ENCODE data around the gene ACBD6. TPM values are rescaled to one million over a fixed set of nuclear protein-coding genes. Genes with fewer than 3 reads are reported as not detected.

The ACBD6 gene
- total RNA-seq, 2 experiments from 2014 or later: 45.7 to 49.0 TPM

- no peak overlapping the region for H3K27ac Mint-ChIP-seq
- DNase-seq: no peak
- no peaks in the 10 kb centered on the region for H3K9me3 Mint-ChIP-seq
- H3K4me1 Mint-ChIP-seq: peaks cover 5% of the 10 kb centered on the region
- H3K4me3 Mint-ChIP-seq: no peak overlapping the region
- H3K27me3 Mint-ChIP-seq: no peaks in the 10 kb centered on the region
- H3K36me3 Mint-ChIP-seq: no peaks in the 10 kb centered on the region
These were observed 236.5 kb downstream of the ACBD6 start for GRCh38 chr1:180265871-180266270.

GRCh38 chr1:180265201-180265600 is 237.2 kb downstream of the ACBD6 start:
- DNase-seq: no peak
- no peaks in the 10 kb centered on the region for H3K27me3 Mint-ChIP-seq
- no peak overlapping the region for H3K4me3 Mint-ChIP-seq
- no peak overlapping the region for H3K27ac Mint-ChIP-seq
- H3K4me1 Mint-ChIP-seq: peaks cover 2% of the 10 kb centered on the region
- H3K9me3 Mint-ChIP-seq: no peaks in the 10 kb centered on the region
- no peaks in the 10 kb centered on the region for H3K36me3 Mint-ChIP-seq

GRCh38 chr1:180264595-180264994 is 237.8 kb downstream of the ACBD6 start:
- no peaks in the 10 kb centered on the region for H3K36me3 Mint-ChIP-seq
- H3K27me3 Mint-ChIP-seq: no peaks in the 10 kb centered on the region
- no peak for DNase-seq
- H3K27ac Mint-ChIP-seq: no peak overlapping the region
- H3K4me1 Mint-ChIP-seq: peaks cover 2% of the 10 kb centered on the region
- H3K9me3 Mint-ChIP-seq: no peaks in the 10 kb centered on the region
- no peak overlapping the region for H3K4me3 Mint-ChIP-seq

- H3K4me3 Mint-ChIP-seq: no peak overlapping the region
- DNase-seq: no peak
- H3K4me1 Mint-ChIP-seq: peaks cover 2% of the 10 kb centered on the region
- no peaks in the 10 kb centered on the region for H3K36me3 Mint-ChIP-seq
- no peaks in the 10 kb centered on the region for H3K9me3 Mint-ChIP-seq
- H3K27me3 Mint-ChIP-seq: no peaks in the 10 kb centered on the region
- H3K27ac Mint-ChIP-seq: no peak overlapping the region
These were observed 239.5 kb downstream of the ACBD6 start for GRCh38 chr1:180262628-180263488.

- H3K4me1 Mint-ChIP-seq: no peaks in the 10 kb centered on the region
- DNase-seq: no peak
- no peak overlapping the region for H3K4me3 Mint-ChIP-seq
- H3K9me3 Mint-ChIP-seq: no peaks in the 10 kb centered on the region
- no peaks in the 10 kb centered on the region for H3K27me3 Mint-ChIP-seq
- H3K36me3 Mint-ChIP-seq: no peaks in the 10 kb centered on the region
- no peak overlapping the region for H3K27ac Mint-ChIP-seq
These were observed 240.7 kb downstream of the ACBD6 start for GRCh38 chr1:180261524-180262155.

GRCh38 chr1:180261030-180261429 is 241.3 kb downstream of the ACBD6 start:
- Mint-ChIP-seq H3K4me1 (no peaks in the 10 kb centered on the region), H3K4me3 (no peak overlapping the region), H3K9me3 (no peaks in the 10 kb centered on the region), H3K36me3 (no peaks in the 10 kb centered on the region), H3K27ac (no peak overlapping the region), H3K27me3 (peaks cover 5% of the 10 kb centered on the region)
- no peak for DNase-seq

GRCh38 chr1:180260541-180260940 is 241.8 kb downstream of the ACBD6 start:
- no peaks in the 10 kb centered on the region for H3K9me3 Mint-ChIP-seq
- H3K4me1 Mint-ChIP-seq: no peaks in the 10 kb centered on the region
- H3K4me3 Mint-ChIP-seq: no peak overlapping the region
- H3K27ac Mint-ChIP-seq: no peak overlapping the region
- no peak for DNase-seq
- H3K36me3 Mint-ChIP-seq: no peaks in the 10 kb centered on the region
- peaks cover 7% of the 10 kb centered on the region for H3K27me3 Mint-ChIP-seq

GRCh38 chr1:180259431-180260338 is 242.7 kb downstream of the ACBD6 start:
- H3K4me1 Mint-ChIP-seq: no peaks in the 10 kb centered on the region
- no peak overlapping the region for H3K27ac Mint-ChIP-seq
- no peak overlapping the region for H3K4me3 Mint-ChIP-seq
- peaks cover 7% of the 10 kb centered on the region for H3K27me3 Mint-ChIP-seq
- H3K36me3 Mint-ChIP-seq: no peaks in the 10 kb centered on the region
- H3K9me3 Mint-ChIP-seq: no peaks in the 10 kb centered on the region
- no peak for DNase-seq

- no peaks in the 10 kb centered on the region for H3K9me3 Mint-ChIP-seq
- no peak overlapping the region for H3K27ac Mint-ChIP-seq
- H3K4me1 Mint-ChIP-seq: no peaks in the 10 kb centered on the region
- no peaks in the 10 kb centered on the region for H3K36me3 Mint-ChIP-seq
- H3K4me3 Mint-ChIP-seq: no peak overlapping the region
- H3K27me3 Mint-ChIP-seq: peaks cover 7% of the 10 kb centered on the region
- DNase-seq: no peak
These were observed 243.4 kb downstream of the ACBD6 start for GRCh38 chr1:180258935-180259334.

GRCh38 chr1:180258290-180258689 is 244.1 kb downstream of the ACBD6 start:
- Mint-ChIP-seq H3K4me1 (no peaks in the 10 kb centered on the region), H3K4me3 (no peak overlapping the region), H3K27ac (no peak overlapping the region), H3K27me3 (peaks cover 9% of the 10 kb centered on the region), H3K36me3 (no peaks in the 10 kb centered on the region), H3K9me3 (no peaks in the 10 kb centered on the region)
- DNase-seq: no peak

- DNase-seq: no peak
- Mint-ChIP-seq H3K27me3 (peaks cover 17% of the 10 kb centered on the region), H3K4me3 (no peak overlapping the region), H3K4me1 (peaks cover 1% of the 10 kb centered on the region), H3K9me3 (no peaks in the 10 kb centered on the region), H3K27ac (no peak overlapping the region), H3K36me3 (no peaks in the 10 kb centered on the region)
These were observed 244.9 kb downstream of the ACBD6 start for GRCh38 chr1:180257486-180257885.

GRCh38 chr1:180257028-180257386 is 245.4 kb downstream of the ACBD6 start:
- no peaks in the 10 kb centered on the region for H3K36me3 Mint-ChIP-seq
- DNase-seq: no peak
- H3K27me3 Mint-ChIP-seq: peaks cover 22% of the 10 kb centered on the region
- H3K4me3 Mint-ChIP-seq: no peak overlapping the region
- no peaks in the 10 kb centered on the region for H3K9me3 Mint-ChIP-seq
- H3K27ac Mint-ChIP-seq: no peak overlapping the region
- peaks cover 2% of the 10 kb centered on the region for H3K4me1 Mint-ChIP-seq

GRCh38 chr1:180256341-180257027 is 245.9 kb downstream of the ACBD6 start:
- Mint-ChIP-seq H3K27ac (no peak overlapping the region), H3K36me3 (no peaks in the 10 kb centered on the region), H3K4me3 (no peak overlapping the region), H3K4me1 (peaks cover 2% of the 10 kb centered on the region), H3K9me3 (no peaks in the 10 kb centered on the region), H3K27me3 (peaks cover 27% of the 10 kb centered on the region)
- DNase-seq: no peak

GRCh38 chr1:180255536-180256340 is 246.6 kb downstream of the ACBD6 start:
- no peaks in the 10 kb centered on the region for H3K36me3 Mint-ChIP-seq
- no peaks in the 10 kb centered on the region for H3K9me3 Mint-ChIP-seq
- peaks cover 2% of the 10 kb centered on the region for H3K4me1 Mint-ChIP-seq
- H3K27me3 Mint-ChIP-seq: peaks cover 34% of the 10 kb centered on the region
- no peak for DNase-seq
- no peak overlapping the region for H3K4me3 Mint-ChIP-seq
- H3K27ac Mint-ChIP-seq: no peak overlapping the region

All from activated naive CD8-positive, alpha-beta T cell treated with anti-CD3 and anti-CD28 coated beads for 36 hours (primary cell).